ENCODE measurements around the gene ATIC. TPM values are rescaled to one million over a fixed set of nuclear protein-coding genes. Genes with fewer than 3 reads are reported as not detected.

ATIC gene
- total and polyA plus RNA-seq, 2 of the 8 experiments (the other 6 are each of a cell fraction or from before 2014, with no cell fraction given), result 139 to 319 TPM

GRCh38 chr2:215362562-215362904 lies 50.7 kb downstream of the ATIC start:
- H3K4me2 ChIP-seq (ENCODE audit: insufficient read depth in 1 of 2, low read depth in 2 of 2, low read length in 2 of 2), result no peak overlapping the region
- no peak overlapping the region for H3K27ac ChIP-seq (ENCODE audit: low read depth, low read length)
- H3K23me2 ChIP-seq (ENCODE audit: low read depth, low read length), result no peaks in the 10 kb centered on the region
- no peak overlapping the region for H2BK15ac ChIP-seq (ENCODE audit: low read length)
- H3K4me3 ChIP-seq (ENCODE audit: extremely low read depth in 1 of 4, insufficient read depth in 2 of 4, low read depth in 3 of 4, low read length in 4 of 4), result no peak overlapping the region
- no peaks in the 10 kb centered on the region for H4K20me1 ChIP-seq (replicated peaks in 1 of 2; ENCODE audit: control insufficient read depth in 1 of 2, insufficient read depth in 2 of 2, low read length in 2 of 2)
- ChIA-PET CTCF (ENCODE audit: partially characterized antibody) (no interaction called here), POLR2A (ENCODE audit: partially characterized antibody) (no interaction called here)
- no peak overlapping the region for H4K8ac ChIP-seq (ENCODE audit: extremely low read depth, insufficient read depth, low read length)
- H3K56ac ChIP-seq (replicated peaks; ENCODE audit: insufficient read length, low read depth, low read length), result no peak overlapping the region
- H3K14ac ChIP-seq (ENCODE audit: insufficient read length), result no peak overlapping the region
- TF ChIP-seq POU5F1 (IDR thresholded peaks at IDR 0.05; ENCODE audit: low read depth, low read length) (no peak), TBP (IDR thresholded peaks at IDR 0.05; ENCODE audit: low read depth, low read length) (no peak), HDAC2 (IDR thresholded peaks at IDR 0.05; ENCODE audit: borderline replicate concordance in 1 of 2, low read depth in 2 of 2, low read length in 2 of 2) (no peak), PHF8 (conservative IDR thresholded peaks at IDR 0.05; ENCODE audit: low read depth, low read length) (no peak), RXRA (IDR thresholded peaks at IDR 0.05; ENCODE audit: insufficient read depth, low read depth, low read length) (no peak), EP300 (IDR thresholded peaks at IDR 0.05; ENCODE audit: borderline replicate concordance in 1 of 2, low read depth in 2 of 2, low read length in 2 of 2) (no peak)
- H2AFZ ChIP-seq (ENCODE audit: low read length), result no peak overlapping the region
- no peak overlapping the region for H2BK20ac ChIP-seq (ENCODE audit: low read length)
- no peak overlapping the region for H2BK12ac ChIP-seq (ENCODE audit: low read depth, low read length)
- H2BK5ac ChIP-seq (ENCODE audit: low read depth, low read length), result no peak overlapping the region
- WGBS, 2 experiments (ENCODE audit: extremely low coverage in 1 of 2, insufficient coverage in 1 of 2, insufficient read length in 1 of 2, insufficient replicate concordance in 2 of 2, low coverage in 1 of 2, low lambda C conversion rate in 2 of 2, missing lambda C conversion rate in 1 of 2), result 93% methylated on average over 8 of the region's 8 CpGs; no CpG with 5 or more reads in 1 of the 2 experiments
- DNase-seq (ENCODE audit: low read depth in 1 of 2, low spot score in 2 of 2), result no peak
- no peaks in the 10 kb centered on the region for H3K9me3 ChIP-seq (ENCODE audit: insufficient read depth in 2 of 2, low read depth in 1 of 2, low read length in 1 of 2)
- peaks cover 0 to 57% (median 11%) of the 10 kb centered on the region in 4 experiments; a peak in 6 of 8 replicates for H3K36me3 ChIP-seq (ENCODE audit: control insufficient read depth in 2 of 4, insufficient read depth in 4 of 4, low read length in 3 of 4)
- no peak overlapping the region for H2AK5ac ChIP-seq (ENCODE audit: low read depth, low read length)
- no peak overlapping the region for H2BK120ac ChIP-seq (replicated peaks; ENCODE audit: low read depth, low read length)
- no peak overlapping the region for H3K23ac ChIP-seq (ENCODE audit: insufficient read length)
- H3K9ac ChIP-seq (replicated peaks in 1 of 4; ENCODE audit: extremely low read depth in 1 of 4, low read depth in 3 of 4, low read length in 3 of 4), result no peak overlapping the region
- no peaks in the 10 kb centered on the region for H3K79me1 ChIP-seq (ENCODE audit: low read depth, low read length)
- H3K4ac ChIP-seq (replicated peaks; ENCODE audit: insufficient read length, low read depth, low read length), result no peak overlapping the region
- no peaks in the 10 kb centered on the region for H3K4me1 ChIP-seq (replicated peaks in 1 of 4; ENCODE audit: control insufficient read depth in 3 of 4, insufficient read depth in 4 of 4, low read length in 3 of 4)
- H3K79me2 ChIP-seq (ENCODE audit: control insufficient read depth in 1 of 2, insufficient read depth in 2 of 2, low read length in 2 of 2), result no peaks in the 10 kb centered on the region
- H4K91ac ChIP-seq (replicated peaks; ENCODE audit: insufficient read length, low read length), result no peak overlapping the region
- no peak overlapping the region for H3K18ac ChIP-seq (ENCODE audit: extremely low read depth, low read length)
- no peak overlapping the region for H4K5ac ChIP-seq (ENCODE audit: insufficient read length, low read depth, low read length)
- H3K27me3 ChIP-seq (replicated peaks in 1 of 4; ENCODE audit: control insufficient read depth in 3 of 4, extremely low read depth in 1 of 4, insufficient read depth in 3 of 4, low read length in 3 of 4), result no peaks in the 10 kb centered on the region
- no peak for FAIRE-seq
